Neuronal stem cell (in vitro differentiated cells): Measurements from ENCODE around the gene KPNA6.
"Not testable (repeated sequence)": the region's sequence is repeated elsewhere in the genome, so short reads cannot be mapped to it uniquely, and the experiment has no call there.

Experiments used
- DNase-seq: peaks from one replicate; pipeline ENCODE4 v3.0.0-alpha.2; 2013; ENCODE audit warnings: low spot score
- H2AFZ ChIP-seq: one replicate; pipeline ENCODE4 v1.6.1; 2013; ENCODE audit warnings: mild to moderate bottlenecking, low read length, inconsistent platforms
- H2AK5ac ChIP-seq: 2 replicates; pipeline ENCODE4 v1.6.1; 2013; ENCODE audit warnings: low read depth, mild to moderate bottlenecking, inconsistent platforms, low read length, moderate library complexity, mixed read lengths
- H2BK120ac ChIP-seq: 2 replicates; pipeline ENCODE4 v1.6.1; 2013; ENCODE audit warnings: low read depth, mild to moderate bottlenecking, inconsistent platforms, low read length, moderate library complexity, mixed read lengths
- H2BK12ac ChIP-seq: one replicate; pipeline ENCODE4 v1.6.1; 2013; ENCODE audit warnings: low read length, inconsistent platforms
- H2BK15ac ChIP-seq: 2 replicates; pipeline ENCODE4 v1.6.1; 2013; ENCODE audit warnings: mild to moderate bottlenecking, low read length, inconsistent platforms, mixed read lengths
- H2BK5ac ChIP-seq: one replicate; pipeline ENCODE4 v1.6.1; 2013; ENCODE audit warnings: inconsistent platforms, mild to moderate bottlenecking, low read length, moderate library complexity
- H3K14ac ChIP-seq: one replicate; pipeline ENCODE4 v1.6.1; 2013; ENCODE audit warnings: low read length, inconsistent platforms
- H3K18ac ChIP-seq: 2 replicates; pipeline ENCODE4 v1.6.1; 2013; ENCODE audit warnings: low read length, inconsistent platforms
- H3K23ac ChIP-seq: 2 replicates; pipeline ENCODE4 v1.6.1; 2013; ENCODE audit warnings: low read depth, mild to moderate bottlenecking, mixed read lengths, low read length, inconsistent platforms; ENCODE audit not compliant: poor library complexity
- H3K27ac ChIP-seq: replicated peaks from 3 replicates; pipeline ENCODE4 v1.5.1; 2013; ENCODE audit warnings: low read length, inconsistent platforms
- H3K27me3 ChIP-seq, 3 experiments: 2 replicates each; pipeline ENCODE4 v1.6.1; 2013; ENCODE audit warnings: low read length in 3 of 3, mild to moderate bottlenecking in 2 of 3, inconsistent platforms in 1 of 3, low read depth in 1 of 3, mixed read lengths in 1 of 3, moderate library complexity in 1 of 3; ENCODE audit not compliant: control insufficient read depth in 3 of 3, insufficient read depth in 3 of 3
- H3K36me3 ChIP-seq, 2 donors: replicated peaks in 1 of 2; 2 replicates each; pipeline ENCODE4 v1.6.1; 2013; ENCODE audit warnings: low read length in 2 of 2; ENCODE audit not compliant: control insufficient read depth in 2 of 2, insufficient read depth in 2 of 2
- H3K4ac ChIP-seq: 2 replicates; pipeline ENCODE4 v1.6.1; 2013; ENCODE audit warnings: inconsistent platforms, mild to moderate bottlenecking, low read length, moderate library complexity
- H3K4me1 ChIP-seq, 2 donors: 1 replicate in 1 of 2; 2 replicates in 1 of 2; pipeline ENCODE4 v1.6.1; 2013; ENCODE audit warnings: low read length in 2 of 2, low read depth in 1 of 2; ENCODE audit not compliant: control insufficient read depth in 2 of 2, insufficient read depth in 1 of 2
- H3K4me2 ChIP-seq: one replicate; pipeline ENCODE4 v1.6.1; 2013; ENCODE audit warnings: mild to moderate bottlenecking, low read length, inconsistent platforms; ENCODE audit not compliant: insufficient read depth, poor library complexity, severe bottlenecking
- H3K4me3 ChIP-seq, 2 donors: 2 replicates each; pipeline ENCODE4 v1.5.1; 2013; ENCODE audit warnings: low read length in 2 of 2, mild to moderate bottlenecking in 2 of 2, inconsistent platforms in 1 of 2, moderate library complexity in 1 of 2
- H3K79me1 ChIP-seq: one replicate; pipeline ENCODE4 v1.6.1; 2013; ENCODE audit warnings: low read depth, mild to moderate bottlenecking, inconsistent platforms, low read length, moderate library complexity
- H3K9ac ChIP-seq: one replicate; pipeline ENCODE4 v1.6.1; 2013; ENCODE audit warnings: mild to moderate bottlenecking, low read depth, low read length, inconsistent platforms; ENCODE audit not compliant: poor library complexity
- H3K9me3 ChIP-seq, 2 donors: replicated peaks in 1 of 2; 2 replicates each; pipeline versions ENCODE3 to v1.6.1; 2013; ENCODE audit warnings: low read length in 2 of 2, mild to moderate bottlenecking in 2 of 2, inconsistent platforms in 1 of 2, low read depth in 1 of 2, mixed read lengths in 1 of 2, moderate library complexity in 1 of 2; ENCODE audit not compliant: control insufficient read depth in 2 of 2, insufficient read depth in 1 of 2
- H4K8ac ChIP-seq: one replicate; pipeline ENCODE4 v1.6.1; 2013; ENCODE audit warnings: low read depth, mild to moderate bottlenecking, inconsistent platforms, low read length, moderate library complexity
- H4K91ac ChIP-seq: one replicate; pipeline ENCODE4 v1.6.1; 2013; ENCODE audit warnings: low read length, low read depth, mild to moderate bottlenecking, inconsistent platforms; ENCODE audit not compliant: poor library complexity
- WGBS, 2 donors: extraction: QIAGEN DNeasy Blood & Tissue Kit; methylation state at CpG; one replicate each; pipeline ENCODE4 v1.1.7; 2013; ENCODE audit warnings: missing lambda C conversion rate in 2 of 2, mixed read lengths in 1 of 2; ENCODE audit not compliant: insufficient read length in 2 of 2, insufficient replicate concordance in 1 of 2; ENCODE audit errors: extremely low coverage in 2 of 2; 5-methylcytosine and 5-hydroxymethylcytosine counted together

Gene KPNA6

GRCh38 chr1:32144033-32144432 is 36.2 kb downstream of the KPNA6 start:
- Histone ChIP-seq H2AK5ac (no peak overlapping the region), H2AFZ (no peak overlapping the region), H4K8ac (no peak overlapping the region), H3K9me3 (peaks cover 3 to 21% of the 10 kb centered on the region in 2 donors), H3K9ac (no peak overlapping the region), H3K4me2 (no peak overlapping the region), H2BK15ac (no peak overlapping the region), H3K4me1 (peaks cover 0 to 10% of the 10 kb centered on the region in 2 donors), H3K4me3 (no peak overlapping the region), H3K14ac (no peak overlapping the region), H2BK5ac (no peak overlapping the region), H3K27me3 (no peaks in the 10 kb centered on the region), H3K18ac (no peak overlapping the region), H2BK120ac (no peak overlapping the region), H3K23ac (no peak overlapping the region), H4K91ac (no peak overlapping the region), H3K27ac (no peak overlapping the region), H3K36me3 (peaks cover 0 to 2% of the 10 kb centered on the region in 2 donors), H3K79me1 (peaks cover 11% of the 10 kb centered on the region), H3K4ac (no peak overlapping the region), H2BK12ac (no peak overlapping the region)
- DNase-seq: no peak
- WGBS, 2 donors: no CpG with 5 or more reads among the region's 3 CpGs

DNA sequence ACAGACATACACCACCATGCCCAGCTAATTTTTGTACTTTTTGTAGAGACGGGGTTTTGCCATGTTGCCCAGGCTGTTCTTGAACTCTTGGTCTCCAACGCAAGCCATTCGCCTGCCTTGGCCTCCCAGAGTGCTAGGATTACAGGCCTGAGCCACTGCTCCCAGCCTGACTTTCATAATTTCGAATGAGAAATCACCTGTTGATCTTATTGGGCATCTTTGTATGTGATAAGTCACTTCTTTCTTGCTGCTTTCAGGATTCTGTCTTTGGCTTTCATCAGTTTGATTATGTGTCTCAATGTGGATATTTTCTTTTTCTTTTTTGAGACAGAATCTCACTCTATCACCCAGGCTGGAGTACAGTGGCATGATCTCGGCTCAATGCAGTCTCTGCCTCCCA is 39.9 kb downstream of the KPNA6 start:
- H4K8ac ChIP-seq, H3K36me3 ChIP-seq, H3K4me3 ChIP-seq, H2BK120ac ChIP-seq, H3K14ac ChIP-seq, H3K79me1 ChIP-seq, H3K4me1 ChIP-seq, H3K4ac ChIP-seq, H2BK15ac ChIP-seq, H2BK5ac ChIP-seq, H2BK12ac ChIP-seq, H4K91ac ChIP-seq, H3K9ac ChIP-seq, H3K27me3 ChIP-seq, H3K23ac ChIP-seq, H3K4me2 ChIP-seq, H2AFZ ChIP-seq, H2AK5ac ChIP-seq, H3K27ac ChIP-seq, H3K18ac ChIP-seq, DNase-seq: not testable (repeated sequence)
- no CpG with 5 or more reads among the region's 5 CpGs for WGBS, 2 donors
- H3K9me3 ChIP-seq: peaks cover 3 to 23% of the 10 kb centered on the region in 2 donors

GRCh38 chr1:32150847-32151246 is 43.0 kb downstream of the KPNA6 start:
- Histone ChIP-seq H3K4me3 (no peak overlapping the region), H3K14ac (no peak overlapping the region), H3K36me3 (peaks cover 0 to 19% of the 10 kb centered on the region in 2 donors), H2AFZ (no peak overlapping the region), H3K9me3 (peaks cover 3 to 23% of the 10 kb centered on the region in 2 donors), H3K4me2 (no peak overlapping the region), H2BK12ac (no peak overlapping the region), H2BK5ac (no peak overlapping the region), H3K18ac (no peak overlapping the region), H3K4me1 (peaks cover 0 to 2% of the 10 kb centered on the region in 2 donors), H3K9ac (no peak overlapping the region), H3K27me3 (no peaks in the 10 kb centered on the region), H2AK5ac (no peak overlapping the region), H2BK15ac (no peak overlapping the region), H4K8ac (no peak overlapping the region), H4K91ac (no peak overlapping the region), H3K27ac (no peak overlapping the region), H3K23ac (no peak overlapping the region), H3K4ac (no peak overlapping the region), H2BK120ac (no peak overlapping the region), H3K79me1 (peaks cover 7% of the 10 kb centered on the region)
- no CpG with 5 or more reads among the region's 9 CpGs for WGBS, 2 donors
- DNase-seq: no peak

- H3K36me3 ChIP-seq: peaks cover 0 to 24% of the 10 kb centered on the region in 2 donors
- DNase-seq: no peak
- H3K27ac ChIP-seq: no peak overlapping the region
- no peak overlapping the region for H3K4ac ChIP-seq
- H2BK5ac ChIP-seq: no peak overlapping the region
- H3K18ac ChIP-seq: no peak overlapping the region
- H3K4me3 ChIP-seq: no peak overlapping the region
- no peak overlapping the region for H4K8ac ChIP-seq
- H2BK15ac ChIP-seq: no peak overlapping the region
- H2BK120ac ChIP-seq: no peak overlapping the region
- no CpG with 5 or more reads among the region's 5 CpGs for WGBS, 2 donors
- H3K14ac ChIP-seq: no peak overlapping the region
- H3K23ac ChIP-seq: no peak overlapping the region
- H2BK12ac ChIP-seq: no peak overlapping the region
- H2AFZ ChIP-seq: no peak overlapping the region
- H3K9ac ChIP-seq: no peak overlapping the region
- no peak overlapping the region for H3K4me2 ChIP-seq
- no peaks in the 10 kb centered on the region for H3K27me3 ChIP-seq
- H2AK5ac ChIP-seq: no peak overlapping the region
- peaks cover 3 to 23% of the 10 kb centered on the region in 2 donors for H3K9me3 ChIP-seq
- H3K4me1 ChIP-seq: peaks cover 0 to 2% of the 10 kb centered on the region in 2 donors
- peaks cover 7% of the 10 kb centered on the region for H3K79me1 ChIP-seq
- H4K91ac ChIP-seq: no peak overlapping the region
Measured at GRCh38 chr1:32151319-32151787, 43.5 kb downstream of the KPNA6 start.
